GM23338 (cell line): ENCODE data around the gene GOT2. TPM values are rescaled to one million over a fixed set of nuclear protein-coding genes. Genes with fewer than 3 reads are reported as not detected.

ENCODE experiments used
- ATAC-seq: fragments of 200-7000 bp; cut with Tn5 transposase; 3 replicates; pipeline ENCODE4 v1.9.1; 2020
- DNase-seq: peaks from one replicate; pipeline ENCODE4 v3.0.0-alpha.2; 2015; ENCODE audit warnings: low spot score
- H2AFZ ChIP-seq: fragments of 200-600 bp; sonication (generic); 2 replicates; pipeline ENCODE4 v1.8.0; 2016; ENCODE audit warnings: antibody characterized with exemption, mild to moderate bottlenecking, moderate library complexity
- H3F3A ChIP-seq: fragments of 200-600 bp; sonication (generic); replicated peaks from 2 replicates; pipeline ENCODE4 v1.8.0; 2017; ENCODE audit warnings: antibody characterized with exemption, mixed run types, low read depth
- H3K27ac ChIP-seq: fragments of 200-600 bp; sonication (generic); 2 replicates; pipeline ENCODE4 v1.6.1; 2016; ENCODE audit warnings: low read depth
- H3K27me3 ChIP-seq: fragments of 200-600 bp; sonication (generic); 2 replicates; pipeline ENCODE4 v1.8.0; 2016; ENCODE audit warnings: mild to moderate bottlenecking, mixed run types, moderate library complexity; ENCODE audit not compliant: insufficient read depth
- H3K36me3 ChIP-seq: fragments of 200-600 bp; sonication (generic); 2 replicates; pipeline ENCODE4 v1.8.0; 2016; ENCODE audit warnings: mild to moderate bottlenecking; ENCODE audit not compliant: insufficient read depth
- H3K4me1 ChIP-seq: fragments of 200-600 bp; sonication (generic); 2 replicates; pipeline ENCODE4 v1.8.0; 2016; ENCODE audit warnings: mild to moderate bottlenecking, moderate library complexity; ENCODE audit not compliant: insufficient read depth
- H3K4me2 ChIP-seq: fragments of 200-600 bp; sonication (generic); 2 replicates; pipeline ENCODE4 v1.7.1; 2017; ENCODE audit warnings: mixed run types
- H3K4me3 ChIP-seq: fragments of 200-600 bp; sonication (generic); 2 replicates; pipeline ENCODE4 v1.6.1; 2016; ENCODE audit warnings: mixed run types
- H3K79me2 ChIP-seq: fragments of 200-600 bp; sonication (generic); replicated peaks from 2 replicates; pipeline ENCODE4 v1.8.0; 2017; ENCODE audit warnings: mild to moderate bottlenecking; ENCODE audit not compliant: insufficient read depth
- H3K9me2 ChIP-seq: fragments of 200-600 bp; sonication (generic); 2 replicates; pipeline ENCODE4 v1.8.0; 2017; ENCODE audit not compliant: insufficient read depth
- H4K20me1 ChIP-seq: fragments of 200-600 bp; sonication (generic); replicated peaks from 2 replicates; pipeline ENCODE4 v1.8.0; 2017; ENCODE audit warnings: mild to moderate bottlenecking; ENCODE audit not compliant: insufficient read depth
- H3K27ac Mint-ChIP-seq: 2 replicates; pipeline ENCODE4 v1.8.0; 2020; ENCODE audit warnings: inconsistent platforms, mild to moderate bottlenecking, moderate library complexity, mixed read lengths
- H3K27me3 Mint-ChIP-seq: 3 replicates; pipeline ENCODE4 v1.8.0; 2022; ENCODE audit warnings: low read depth, mild to moderate bottlenecking, moderate library complexity, mixed read lengths, inconsistent platforms; ENCODE audit not compliant: insufficient read depth, poor library complexity
- H3K36me3 Mint-ChIP-seq: 3 replicates; pipeline ENCODE4 v1.8.0; 2021; ENCODE audit warnings: low read depth, mild to moderate bottlenecking, inconsistent platforms, moderate library complexity, mixed read lengths
- H3K4me1 Mint-ChIP-seq: 3 replicates; pipeline ENCODE4 v1.8.0; 2020; ENCODE audit warnings: mild to moderate bottlenecking, inconsistent platforms, mixed read lengths
- H3K4me3 Mint-ChIP-seq: 3 replicates; pipeline ENCODE4 v1.8.0; 2021; ENCODE audit warnings: moderate library complexity, mild to moderate bottlenecking, inconsistent platforms, mixed read lengths
- H3K9me3 Mint-ChIP-seq: 3 replicates; pipeline ENCODE4 v1.8.0; 2020; ENCODE audit warnings: moderate library complexity, mild to moderate bottlenecking, inconsistent platforms, mixed read lengths
- CREB1 ChIP-seq: fragments of 250-450 bp; sonication (Bioruptor Pico); IDR thresholded peaks from 2 replicates; pipeline ENCODE4 v1.5.0; 2020; ENCODE audit warnings: low read depth, mild to moderate bottlenecking, moderate library complexity
- ETS1 ChIP-seq: IDR thresholded peaks from 2 replicates; pipeline ENCODE4 v1.6.1; 2016; ENCODE audit warnings: antibody characterized with exemption
- EZH2 ChIP-seq: fragments of 200-600 bp; sonication (generic); IDR thresholded peaks from one replicate; pipeline ENCODE4 v1.8.0; 2017; ENCODE audit warnings: antibody characterized with exemption, mild to moderate bottlenecking, low read depth; ENCODE audit not compliant: unreplicated experiment
- EZH2phosphoT487 ChIP-seq: fragments of 200-600 bp; sonication (generic); IDR thresholded peaks from one replicate; pipeline ENCODE4 v1.8.1; 2018; ENCODE audit warnings: antibody characterized with exemption; ENCODE audit not compliant: unreplicated experiment
- JUNB ChIP-seq: IDR thresholded peaks from one replicate; pipeline ENCODE4 v1.6.1; 2016; ENCODE audit warnings: antibody characterized with exemption; ENCODE audit not compliant: unreplicated experiment
- NANOG ChIP-seq: IDR thresholded peaks from 2 replicates; pipeline ENCODE4 v1.6.1; 2016; ENCODE audit warnings: antibody characterized with exemption, borderline replicate concordance
- POLR2AphosphoS5 ChIP-seq: IDR thresholded peaks from 2 replicates; pipeline ENCODE4 v1.6.1; 2016; ENCODE audit warnings: antibody characterized with exemption, low read depth
- STAT1 ChIP-seq: IDR thresholded peaks from one replicate; pipeline ENCODE4 v1.6.1; 2016; ENCODE audit warnings: antibody characterized with exemption; ENCODE audit not compliant: unreplicated experiment
- ZNF114 ChIP-seq: fragments of 250-450 bp; sonication (Bioruptor Pico); IDR thresholded peaks from 2 replicates; pipeline ENCODE4 v1.5.0; 2020; ENCODE audit warnings: mild to moderate bottlenecking, moderate library complexity
- ZNF331 ChIP-seq: fragments of 250-450 bp; sonication (Bioruptor Pico); IDR thresholded peaks from 2 replicates; pipeline ENCODE4 v1.5.0; 2020; ENCODE audit warnings: low read depth, mild to moderate bottlenecking, moderate library complexity
- polyA plus RNA-seq: library from polyadenylated mRNA; unstranded; fragments of >200 nt; fragmentation: Nextera tagmentation; extraction: Ambion mirVana; gene quantifications from 2 replicates; pipeline ENCODE4 v1.2.1, GENCODE V29; 2016
- total RNA-seq: library from RNA; depleted of rRNA; stranded (reverse); fragments of >200 nt; shearing (Covaris generic); gene quantifications from 2 replicates; pipeline ENCODE4 v1.2.3, GENCODE V29; 2014
- TF ChIP-seq, protein P1 (sequence below): IDR thresholded peaks from one replicate; pipeline ENCODE4 v1.6.1; 2018; ENCODE audit warnings: antibody characterized with exemption; ENCODE audit not compliant: unreplicated experiment
- TF ChIP-seq, protein P2 (sequence below): fragments of 250-450 bp; sonication (Bioruptor Pico); IDR thresholded peaks from 2 replicates; pipeline ENCODE4 v1.5.0; 2020; ENCODE audit warnings: mild to moderate bottlenecking, moderate library complexity
- TF ChIP-seq, protein P3 (sequence below), 2 experiments: fragments of 200-600 bp in 1 of 2; sonication (generic) in 1 of 2; conservative IDR thresholded peaks; 2 replicates each; pipeline versions ENCODE4 v1.5.1 to v1.6.1; 2016 to 2017; ENCODE audit warnings: antibody characterized with exemption in 2 of 2, low read depth in 2 of 2, mild to moderate bottlenecking in 2 of 2, moderate library complexity in 1 of 2

Gene GOT2
- total and polyA plus RNA-seq, 2 experiments from 2014 or later, result 133 to 205 TPM

DNA sequence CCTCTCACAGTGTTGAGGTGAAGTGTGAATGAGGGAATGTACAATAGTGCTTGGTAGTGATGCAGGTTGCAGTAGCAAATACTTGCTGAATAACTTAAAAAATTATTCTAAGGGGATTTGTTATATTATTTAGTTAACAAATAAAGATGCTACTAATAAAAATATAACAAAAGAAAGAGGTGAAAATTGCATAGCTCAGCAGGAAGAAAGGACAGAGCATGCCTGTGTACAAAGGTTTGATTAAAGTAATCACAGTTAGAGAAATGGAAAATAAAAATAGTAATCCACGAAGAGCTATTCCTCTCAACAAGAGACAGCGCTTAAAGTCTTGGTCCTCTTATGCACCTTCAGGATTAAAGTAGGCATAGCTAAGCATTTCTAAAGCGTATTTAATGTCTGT is 11.0 kb downstream of the GOT2 start:
- H3K27ac ChIP-seq, result no peak overlapping the region
- H3K27me3 ChIP-seq, result no peaks in the 10 kb centered on the region
- no peak for ATAC-seq
- peaks cover 25% of the 10 kb centered on the region for H4K20me1 ChIP-seq
- no peak overlapping the region for H3K27ac Mint-ChIP-seq
- H3K9me3 Mint-ChIP-seq, result no peaks in the 10 kb centered on the region
- H3K4me1 Mint-ChIP-seq, result no peaks in the 10 kb centered on the region
- no peak for TF ChIP-seq STAT1
- no peak for TF ChIP-seq JUNB
- TF ChIP-seq, protein P1, sequence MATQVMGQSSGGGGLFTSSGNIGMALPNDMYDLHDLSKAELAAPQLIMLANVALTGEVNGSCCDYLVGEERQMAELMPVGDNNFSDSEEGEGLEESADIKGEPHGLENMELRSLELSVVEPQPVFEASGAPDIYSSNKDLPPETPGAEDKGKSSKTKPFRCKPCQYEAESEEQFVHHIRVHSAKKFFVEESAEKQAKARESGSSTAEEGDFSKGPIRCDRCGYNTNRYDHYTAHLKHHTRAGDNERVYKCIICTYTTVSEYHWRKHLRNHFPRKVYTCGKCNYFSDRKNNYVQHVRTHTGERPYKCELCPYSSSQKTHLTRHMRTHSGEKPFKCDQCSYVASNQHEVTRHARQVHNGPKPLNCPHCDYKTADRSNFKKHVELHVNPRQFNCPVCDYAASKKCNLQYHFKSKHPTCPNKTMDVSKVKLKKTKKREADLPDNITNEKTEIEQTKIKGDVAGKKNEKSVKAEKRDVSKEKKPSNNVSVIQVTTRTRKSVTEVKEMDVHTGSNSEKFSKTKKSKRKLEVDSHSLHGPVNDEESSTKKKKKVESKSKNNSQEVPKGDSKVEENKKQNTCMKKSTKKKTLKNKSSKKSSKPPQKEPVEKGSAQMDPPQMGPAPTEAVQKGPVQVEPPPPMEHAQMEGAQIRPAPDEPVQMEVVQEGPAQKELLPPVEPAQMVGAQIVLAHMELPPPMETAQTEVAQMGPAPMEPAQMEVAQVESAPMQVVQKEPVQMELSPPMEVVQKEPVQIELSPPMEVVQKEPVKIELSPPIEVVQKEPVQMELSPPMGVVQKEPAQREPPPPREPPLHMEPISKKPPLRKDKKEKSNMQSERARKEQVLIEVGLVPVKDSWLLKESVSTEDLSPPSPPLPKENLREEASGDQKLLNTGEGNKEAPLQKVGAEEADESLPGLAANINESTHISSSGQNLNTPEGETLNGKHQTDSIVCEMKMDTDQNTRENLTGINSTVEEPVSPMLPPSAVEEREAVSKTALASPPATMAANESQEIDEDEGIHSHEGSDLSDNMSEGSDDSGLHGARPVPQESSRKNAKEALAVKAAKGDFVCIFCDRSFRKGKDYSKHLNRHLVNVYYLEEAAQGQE, result no peak
- no peak for TF ChIP-seq EZH2phosphoT487
- no peak for TF ChIP-seq ETS1
- TF ChIP-seq POLR2AphosphoS5, result no peak
- TF ChIP-seq, protein P2, sequence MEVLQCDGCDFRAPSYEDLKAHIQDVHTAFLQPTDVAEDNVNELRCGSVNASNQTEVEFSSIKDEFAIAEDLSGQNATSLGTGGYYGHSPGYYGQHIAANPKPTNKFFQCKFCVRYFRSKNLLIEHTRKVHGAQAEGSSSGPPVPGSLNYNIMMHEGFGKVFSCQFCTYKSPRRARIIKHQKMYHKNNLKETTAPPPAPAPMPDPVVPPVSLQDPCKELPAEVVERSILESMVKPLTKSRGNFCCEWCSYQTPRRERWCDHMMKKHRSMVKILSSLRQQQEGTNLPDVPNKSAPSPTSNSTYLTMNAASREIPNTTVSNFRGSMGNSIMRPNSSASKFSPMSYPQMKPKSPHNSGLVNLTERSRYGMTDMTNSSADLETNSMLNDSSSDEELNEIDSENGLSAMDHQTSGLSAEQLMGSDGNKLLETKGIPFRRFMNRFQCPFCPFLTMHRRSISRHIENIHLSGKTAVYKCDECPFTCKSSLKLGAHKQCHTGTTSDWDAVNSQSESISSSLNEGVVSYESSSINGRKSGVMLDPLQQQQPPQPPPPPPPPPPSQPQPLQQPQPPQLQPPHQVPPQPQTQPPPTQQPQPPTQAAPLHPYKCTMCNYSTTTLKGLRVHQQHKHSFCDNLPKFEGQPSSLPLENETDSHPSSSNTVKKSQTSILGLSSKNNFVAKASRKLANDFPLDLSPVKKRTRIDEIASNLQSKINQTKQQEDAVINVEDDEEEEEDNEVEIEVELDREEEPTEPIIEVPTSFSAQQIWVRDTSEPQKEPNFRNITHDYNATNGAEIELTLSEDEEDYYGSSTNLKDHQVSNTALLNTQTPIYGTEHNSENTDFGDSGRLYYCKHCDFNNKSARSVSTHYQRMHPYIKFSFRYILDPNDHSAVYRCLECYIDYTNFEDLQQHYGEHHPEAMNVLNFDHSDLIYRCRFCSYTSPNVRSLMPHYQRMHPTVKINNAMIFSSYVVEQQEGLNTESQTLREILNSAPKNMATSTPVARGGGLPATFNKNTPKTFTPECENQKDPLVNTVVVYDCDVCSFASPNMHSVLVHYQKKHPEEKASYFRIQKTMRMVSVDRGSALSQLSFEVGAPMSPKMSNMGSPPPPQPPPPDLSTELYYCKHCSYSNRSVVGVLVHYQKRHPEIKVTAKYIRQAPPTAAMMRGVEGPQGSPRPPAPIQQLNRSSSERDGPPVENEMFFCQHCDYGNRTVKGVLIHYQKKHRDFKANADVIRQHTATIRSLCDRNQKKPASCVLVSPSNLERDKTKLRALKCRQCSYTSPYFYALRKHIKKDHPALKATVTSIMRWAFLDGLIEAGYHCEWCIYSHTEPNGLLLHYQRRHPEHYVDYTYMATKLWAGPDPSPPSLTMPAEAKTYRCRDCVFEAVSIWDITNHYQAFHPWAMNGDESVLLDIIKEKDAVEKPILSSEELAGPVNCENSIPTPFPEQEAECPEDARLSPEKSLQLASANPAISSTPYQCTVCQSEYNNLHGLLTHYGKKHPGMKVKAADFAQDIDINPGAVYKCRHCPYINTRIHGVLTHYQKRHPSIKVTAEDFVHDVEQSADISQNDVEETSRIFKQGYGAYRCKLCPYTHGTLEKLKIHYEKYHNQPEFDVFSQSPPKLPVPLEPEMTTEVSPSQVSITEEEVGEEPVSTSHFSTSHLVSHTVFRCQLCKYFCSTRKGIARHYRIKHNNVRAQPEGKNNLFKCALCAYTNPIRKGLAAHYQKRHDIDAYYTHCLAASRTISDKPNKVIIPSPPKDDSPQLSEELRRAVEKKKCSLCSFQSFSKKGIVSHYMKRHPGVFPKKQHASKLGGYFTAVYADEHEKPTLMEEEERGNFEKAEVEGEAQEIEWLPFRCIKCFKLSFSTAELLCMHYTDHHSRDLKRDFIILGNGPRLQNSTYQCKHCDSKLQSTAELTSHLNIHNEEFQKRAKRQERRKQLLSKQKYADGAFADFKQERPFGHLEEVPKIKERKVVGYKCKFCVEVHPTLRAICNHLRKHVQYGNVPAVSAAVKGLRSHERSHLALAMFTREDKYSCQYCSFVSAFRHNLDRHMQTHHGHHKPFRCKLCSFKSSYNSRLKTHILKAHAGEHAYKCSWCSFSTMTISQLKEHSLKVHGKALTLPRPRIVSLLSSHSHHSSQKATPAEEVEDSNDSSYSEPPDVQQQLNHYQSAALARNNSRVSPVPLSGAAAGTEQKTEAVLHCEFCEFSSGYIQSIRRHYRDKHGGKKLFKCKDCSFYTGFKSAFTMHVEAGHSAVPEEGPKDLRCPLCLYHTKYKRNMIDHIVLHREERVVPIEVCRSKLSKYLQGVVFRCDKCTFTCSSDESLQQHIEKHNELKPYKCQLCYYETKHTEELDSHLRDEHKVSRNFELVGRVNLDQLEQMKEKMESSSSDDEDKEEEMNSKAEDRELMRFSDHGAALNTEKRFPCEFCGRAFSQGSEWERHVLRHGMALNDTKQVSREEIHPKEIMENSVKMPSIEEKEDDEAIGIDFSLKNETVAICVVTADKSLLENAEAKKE, result no peak
- no peak for TF ChIP-seq NANOG
- TF ChIP-seq EZH2, result no peak
- no peak for TF ChIP-seq ZNF114 (CRISPR knock-in tag)
- TF ChIP-seq, protein P3, sequence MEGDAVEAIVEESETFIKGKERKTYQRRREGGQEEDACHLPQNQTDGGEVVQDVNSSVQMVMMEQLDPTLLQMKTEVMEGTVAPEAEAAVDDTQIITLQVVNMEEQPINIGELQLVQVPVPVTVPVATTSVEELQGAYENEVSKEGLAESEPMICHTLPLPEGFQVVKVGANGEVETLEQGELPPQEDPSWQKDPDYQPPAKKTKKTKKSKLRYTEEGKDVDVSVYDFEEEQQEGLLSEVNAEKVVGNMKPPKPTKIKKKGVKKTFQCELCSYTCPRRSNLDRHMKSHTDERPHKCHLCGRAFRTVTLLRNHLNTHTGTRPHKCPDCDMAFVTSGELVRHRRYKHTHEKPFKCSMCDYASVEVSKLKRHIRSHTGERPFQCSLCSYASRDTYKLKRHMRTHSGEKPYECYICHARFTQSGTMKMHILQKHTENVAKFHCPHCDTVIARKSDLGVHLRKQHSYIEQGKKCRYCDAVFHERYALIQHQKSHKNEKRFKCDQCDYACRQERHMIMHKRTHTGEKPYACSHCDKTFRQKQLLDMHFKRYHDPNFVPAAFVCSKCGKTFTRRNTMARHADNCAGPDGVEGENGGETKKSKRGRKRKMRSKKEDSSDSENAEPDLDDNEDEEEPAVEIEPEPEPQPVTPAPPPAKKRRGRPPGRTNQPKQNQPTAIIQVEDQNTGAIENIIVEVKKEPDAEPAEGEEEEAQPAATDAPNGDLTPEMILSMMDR (conservative IDR thresholded peaks at IDR 0.05; ENCODE audit: low read depth in 2 of 2), result no peak
- no peak for TF ChIP-seq CREB1 (CRISPR knock-in tag)
- TF ChIP-seq ZNF331, result no peak
- no peak overlapping the region for H3K4me2 ChIP-seq
- no peaks in the 10 kb centered on the region for H3K4me1 ChIP-seq
- H3K4me3 ChIP-seq, result no peak overlapping the region
- H3K27me3 Mint-ChIP-seq, result peaks cover 2% of the 10 kb centered on the region
- H3K36me3 Mint-ChIP-seq, result peaks cover 45% of the 10 kb centered on the region
- H2AFZ ChIP-seq, result no peak overlapping the region
- H3K4me3 Mint-ChIP-seq, result no peak overlapping the region
- peaks cover 31% of the 10 kb centered on the region for H3K79me2 ChIP-seq
- H3K36me3 ChIP-seq, result peaks cover 51% of the 10 kb centered on the region
- no peaks in the 10 kb centered on the region for H3K9me2 ChIP-seq
- no peaks in the 10 kb centered on the region for H3F3A ChIP-seq
- no peak for DNase-seq
